HEK293T (cell line): ENCODE results near the gene TNFRSF17.

ENCODE experiments used
- CTCF ChIA-PET: fragments of 350-600 bp; formaldehyde crosslinking; extraction: SDS; loops from one replicate; lab custom pipeline; 2021; ENCODE audit warnings: antibody characterized with exemption, inconsistent platforms; lab: Yijun Ruan, JAX
- POLR2A ChIA-PET: fragments of 350-600 bp; formaldehyde crosslinking; extraction: SDS; loops from one replicate; lab custom pipeline; 2020; ENCODE audit warnings: antibody characterized with exemption, inconsistent platforms; lab: Yijun Ruan, JAX
- DNase-seq: peaks from one replicate; pipeline ENCODE4 v3.0.0; 2012; ENCODE audit warnings: mixed read lengths; ENCODE audit errors: extremely low spot score
- ARNT ChIP-seq: fragments of 450-650 bp; IDR thresholded peaks from 2 replicates; pipeline ENCODE4 v1.6.1; 2017; ENCODE audit warnings: mild to moderate bottlenecking
- BHLHE40 ChIP-seq: fragments of 450-650 bp; IDR thresholded peaks from 2 replicates; pipeline ENCODE4 v1.6.1; 2016; ENCODE audit warnings: mild to moderate bottlenecking, moderate library complexity, borderline replicate concordance
- CTBP1 ChIP-seq: fragments of 450-650 bp; IDR thresholded peaks from 2 replicates; pipeline ENCODE4 v1.6.1; 2016; ENCODE audit warnings: borderline replicate concordance
- ELF4 ChIP-seq: fragments of 450-650 bp; IDR thresholded peaks from 2 replicates; pipeline ENCODE4 v1.6.1; 2017; ENCODE audit warnings: antibody characterized with exemption
- FOXA1 ChIP-seq: fragments of 450-650 bp; IDR thresholded peaks from 2 replicates; pipeline ENCODE4 v1.6.1; 2016; ENCODE audit warnings: mild to moderate bottlenecking
- FOXK2 ChIP-seq: fragments of 450-650 bp; IDR thresholded peaks from 2 replicates; pipeline ENCODE4 v1.6.1; 2016; ENCODE audit warnings: mild to moderate bottlenecking
- FOXM1 ChIP-seq: fragments of 450-650 bp; IDR thresholded peaks from 2 replicates; pipeline ENCODE4 v1.6.1; 2017; ENCODE audit warnings: mild to moderate bottlenecking, borderline replicate concordance
- HDGF ChIP-seq: fragments of 450-650 bp; IDR thresholded peaks from 2 replicates; pipeline ENCODE4 v1.6.1; 2017; ENCODE audit warnings: antibody characterized with exemption, borderline replicate concordance
- L3MBTL2 ChIP-seq: fragments of 450-650 bp; conservative IDR thresholded peaks from 2 replicates; pipeline ENCODE4 v1.6.1; 2016; ENCODE audit warnings: mild to moderate bottlenecking
- LEF1 ChIP-seq: fragments of 450-650 bp; IDR thresholded peaks from 2 replicates; pipeline ENCODE4 v1.6.1; 2017; ENCODE audit warnings: mild to moderate bottlenecking, borderline replicate concordance
- NFRKB ChIP-seq: fragments of 450-650 bp; IDR thresholded peaks from 2 replicates; pipeline ENCODE4 v1.6.1; 2016; ENCODE audit warnings: mild to moderate bottlenecking, moderate library complexity
- SP1 ChIP-seq: fragments of 450-650 bp; IDR thresholded peaks from 2 replicates; pipeline ENCODE4 v1.6.1; 2017
- SUZ12 ChIP-seq: fragments of 450-650 bp; IDR thresholded peaks from 2 replicates; pipeline ENCODE4 v1.6.1; 2016; ENCODE audit warnings: mild to moderate bottlenecking
- TARDBP ChIP-seq: fragments of 450-650 bp; IDR thresholded peaks from 2 replicates; pipeline ENCODE4 v1.6.1; 2016
- ZNF384 ChIP-seq: fragments of 450-650 bp; IDR thresholded peaks from 2 replicates; pipeline ENCODE4 v1.6.1; 2016
- TF ChIP-seq, protein P1 (sequence below): fragments of 450-650 bp; IDR thresholded peaks from 2 replicates; pipeline ENCODE4 v1.6.1; 2016

Gene TNFRSF17

GRCh38 chr16:11992586-11993524, 27.8 kb downstream of the TNFRSF17 start:
- TF ChIP-seq HDGF (no peak), FOXK2 (no peak), NFRKB (no peak), ELF4 (no peak), BHLHE40 (no peak), ZNF384 (no peak), FOXM1 (no peak), ARNT (no peak), L3MBTL2 (no peak), SUZ12 (no peak), CTBP1 (no peak), SP1 (no peak), TARDBP (no peak), FOXA1 (no peak), LEF1 (no peak)
- TF ChIP-seq, protein P1, sequence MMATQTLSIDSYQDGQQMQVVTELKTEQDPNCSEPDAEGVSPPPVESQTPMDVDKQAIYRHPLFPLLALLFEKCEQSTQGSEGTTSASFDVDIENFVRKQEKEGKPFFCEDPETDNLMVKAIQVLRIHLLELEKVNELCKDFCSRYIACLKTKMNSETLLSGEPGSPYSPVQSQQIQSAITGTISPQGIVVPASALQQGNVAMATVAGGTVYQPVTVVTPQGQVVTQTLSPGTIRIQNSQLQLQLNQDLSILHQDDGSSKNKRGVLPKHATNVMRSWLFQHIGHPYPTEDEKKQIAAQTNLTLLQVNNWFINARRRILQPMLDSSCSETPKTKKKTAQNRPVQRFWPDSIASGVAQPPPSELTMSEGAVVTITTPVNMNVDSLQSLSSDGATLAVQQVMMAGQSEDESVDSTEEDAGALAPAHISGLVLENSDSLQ: no peak
- ChIA-PET CTCF (interaction anchor here (1.7 kb wide), 1 partner anchor 10 kb away, joined by 5 read pairs; no protein-coding TSS in a partner anchor), POLR2A (no interaction called here)
- no peak for DNase-seq

DNA sequence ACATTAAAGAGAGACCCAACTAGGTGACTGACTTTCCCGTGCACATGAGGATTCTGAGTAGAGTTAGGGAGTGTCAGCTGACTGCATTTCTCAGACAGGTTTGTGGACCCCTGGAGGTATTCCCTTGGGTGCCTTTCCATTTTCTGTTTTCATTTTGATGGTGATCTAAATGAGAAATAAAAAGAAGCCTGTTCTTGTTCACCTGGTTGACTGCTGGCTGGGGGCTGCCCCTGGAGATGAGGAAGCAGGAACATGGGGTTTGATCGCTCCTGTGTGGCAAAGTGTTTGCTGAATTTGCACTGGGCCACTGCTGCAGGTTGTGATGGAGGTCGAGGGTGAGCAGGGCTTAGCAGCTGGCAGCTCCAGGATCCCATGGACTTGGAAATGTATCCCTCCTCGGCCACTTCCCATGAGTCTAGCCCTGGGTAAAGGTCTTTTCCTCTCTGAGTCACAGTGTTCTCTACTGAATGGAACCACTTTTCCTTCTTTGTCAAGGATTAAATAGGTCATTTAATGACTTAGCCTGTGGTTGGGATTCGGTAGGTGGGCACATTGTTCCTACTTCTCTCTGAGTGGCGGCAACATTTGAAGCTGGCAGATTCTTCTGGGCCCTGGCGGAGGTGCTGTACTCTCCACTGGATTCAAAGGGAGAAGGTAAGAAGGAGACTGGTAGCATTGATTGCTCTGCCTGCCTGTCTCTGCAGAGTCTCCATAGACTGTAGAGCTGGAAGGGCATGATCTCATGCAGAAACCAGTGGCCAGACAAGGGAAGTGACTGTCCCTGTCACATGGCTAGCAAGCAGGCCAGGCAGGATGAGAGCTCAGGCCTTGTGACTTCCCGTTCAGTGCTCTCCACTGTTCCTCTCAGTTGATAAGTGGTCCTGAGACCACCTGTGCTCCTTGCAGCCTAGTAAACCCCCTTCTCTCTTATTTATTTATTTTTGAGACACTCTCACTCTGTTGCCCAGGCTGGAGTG, 29.4 kb downstream of the TNFRSF17 start:
- TF ChIP-seq FOXK2 (no peak), HDGF (no peak), LEF1 (no peak), SUZ12 (no peak), BHLHE40 (no peak), L3MBTL2 (no peak), ELF4 (no peak), FOXM1 (no peak)
- TF ChIP-seq, protein P1: no peak
- ChIA-PET POLR2A (interaction anchor here (1.3 kb wide), 1 partner anchor 18 kb away, joined by 4 read pairs; the partner anchor contains the start of gene SNX29), CTCF (interaction anchor here (0.6 kb wide), 1 partner anchor 25 kb away, joined by 4 read pairs; no protein-coding TSS in a partner anchor)
- DNase-seq: no peak

DNA sequence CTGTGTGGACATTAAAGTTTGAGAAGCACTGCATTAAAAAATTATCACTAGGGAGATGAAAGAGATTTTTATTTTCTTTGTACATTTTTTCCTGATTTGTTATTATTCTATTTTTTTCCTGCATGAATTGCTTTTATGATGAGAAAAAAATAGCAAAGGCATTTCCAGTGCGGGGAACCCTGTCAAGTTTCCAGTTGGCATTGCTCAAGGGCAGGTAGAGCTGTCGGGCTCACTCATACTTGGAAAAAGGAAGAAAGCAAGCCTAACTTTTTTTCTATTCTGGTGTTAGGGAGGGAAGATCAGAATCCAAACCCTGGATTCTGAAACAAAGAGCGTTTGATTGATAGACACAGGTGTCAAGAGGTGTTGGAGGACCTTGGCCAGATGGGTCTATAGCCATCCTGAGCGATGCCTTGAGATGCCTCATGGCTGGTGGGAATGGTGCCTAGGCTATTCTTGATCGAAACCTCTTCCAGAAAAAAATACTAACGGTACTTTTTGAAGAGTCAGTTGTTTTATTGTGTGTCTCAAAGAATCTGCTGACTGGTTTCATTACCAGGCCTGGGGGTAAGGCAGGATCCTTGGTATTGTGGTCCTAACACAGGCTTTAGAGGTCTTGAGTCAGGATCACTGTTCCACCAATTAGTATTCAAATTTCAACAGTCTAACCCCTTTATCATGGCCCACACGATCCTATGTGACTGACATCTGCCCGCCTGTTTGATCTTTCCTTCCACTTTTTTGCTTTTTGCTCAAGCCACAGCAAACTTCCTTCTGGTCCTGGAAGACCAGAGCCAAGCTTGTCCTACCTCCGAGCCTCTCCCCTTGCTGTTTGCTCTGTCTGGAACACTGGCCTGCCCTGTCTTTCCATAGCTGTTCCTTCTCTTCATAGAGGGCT, 31.7 kb downstream of the TNFRSF17 start:
- CTCF ChIA-PET: no interaction called here
- POLR2A ChIA-PET: interaction anchor here (1.7 kb wide), 1 partner anchor 20 kb away, joined by 8 read pairs; the partner anchor contains the start of gene SNX29
- no peak for DNase-seq
- TF ChIP-seq FOXA1 (no peak), CTBP1 (no peak), ELF4 (no peak), FOXM1 (no peak), ZNF384 (no peak)

- DNase-seq: no peak
- ChIA-PET CTCF (no interaction called here), POLR2A (interaction anchor here (0.6 to 1.7 kb wide), 2 partner anchors 10 to 23 kb away, joined by 3 to 6 read pairs; partner anchors contain the start of gene SNX29)
- TF ChIP-seq ZNF384: no peak
- no peak for TF ChIP-seq SP1
- TF ChIP-seq BHLHE40: no peak
- TF ChIP-seq LEF1: no peak
- TF ChIP-seq CTBP1: no peak
- TF ChIP-seq SUZ12: no peak
- no peak for TF ChIP-seq ELF4
- TF ChIP-seq NFRKB: no peak
- TF ChIP-seq TARDBP: no peak
Measured at GRCh38 chr16:12000032-12000431, 35.0 kb downstream of the TNFRSF17 start.

DNA sequence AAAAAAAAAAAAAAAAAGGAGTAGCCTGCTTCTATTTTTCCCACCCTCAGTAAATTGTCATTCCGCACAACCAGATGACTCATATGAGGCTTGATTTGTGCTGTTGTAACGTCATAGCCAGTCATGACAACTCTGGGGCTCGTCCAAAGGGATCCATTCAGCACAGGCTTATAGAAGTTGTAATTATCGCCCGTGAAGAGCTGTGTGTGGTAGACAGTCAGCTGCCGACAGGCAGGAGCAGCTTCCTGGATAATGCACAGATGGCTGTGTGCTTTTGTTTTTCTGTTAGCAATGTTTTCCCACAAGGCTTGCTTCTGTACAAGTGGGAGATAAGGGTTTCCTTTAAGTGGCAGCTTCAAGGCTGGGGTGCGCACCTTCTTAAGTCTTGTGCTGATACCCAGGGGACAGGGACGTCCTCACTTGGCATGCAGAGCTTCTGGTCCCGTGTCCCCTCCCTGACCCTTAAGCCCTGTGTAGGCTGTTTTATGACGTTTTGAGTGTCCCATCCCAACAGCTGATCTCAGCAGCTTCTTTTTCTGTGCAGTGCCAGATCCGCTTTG, 37.5 kb downstream of the TNFRSF17 start:
- CTCF ChIA-PET: no interaction called here
- TF ChIP-seq L3MBTL2 (no peak), SUZ12 (no peak), ELF4 (no peak), ARNT (no peak), HDGF (no peak), TARDBP (no peak), NFRKB (no peak), FOXK2 (no peak)

More for the DNA sequence above, 37.5 kb downstream of the TNFRSF17 start:
- POLR2A ChIA-PET: no interaction called here
- no peak for DNase-seq
